K562 (cell line): ENCODE results near the gene FAM168B. TPM values are rescaled to one million over a fixed set of nuclear protein-coding genes. Genes with fewer than 3 reads are reported as not detected.

Source experiments
- ATAC-seq: fragments of 200-7000 bp; cut with Tn5 transposase; 3 replicates; pipeline ENCODE4 v1.9.1; 2020; ENCODE audit warnings: moderate library complexity
- BruUV-seq: library from RNA; stranded (reverse); fragments of 400-500 nt; replicated peaks from 2 replicates; lab custom pipeline; 2021; lab: Mats Ljungman, UMichigan
- CTCF ChIA-PET: fragments of 300-600 bp; formaldehyde crosslinking; extraction: SDS; loops from one replicate; lab custom pipeline; 2021; ENCODE audit warnings: low intra/inter-chr PET ratio; lab: Yijun Ruan, JAX
- POLR2A ChIA-PET: fragments of 300-600, 350-650 bp; sonication (Branson Sonifier 250); formaldehyde crosslinking; extraction: SDS; loops from one replicate; lab custom pipeline; 2021; ENCODE audit warnings: antibody characterized with exemption, inconsistent platforms; lab: Yijun Ruan, JAX
- DNase-seq, 4 experiments: peaks; one replicate each; pipeline versions ENCODE4 v3.0.0 to v3.0.0-alpha.2; 2011 to 2018; ENCODE audit warnings: low spot score in 3 of 4, mixed read lengths in 3 of 4; ENCODE audit errors: extremely low read depth in 1 of 4
- FAIRE-seq: peaks from 2 replicates; lab custom pipeline; 2011; peaks lifted over from hg19 to GRCh38; lab: Jason Lieb, UNC
- H2AFZ ChIP-seq: 2 replicates; pipeline ENCODE4 v1.6.0; 2011; ENCODE audit warnings: low read depth, low read length, control low read depth, inconsistent platforms
- H3K27ac ChIP-seq: fragments of 200-600 bp; 3 replicates; pipeline ENCODE4 v1.8.0; 2011; ENCODE audit warnings: low read depth, mild to moderate bottlenecking, control low read depth, inconsistent platforms, low read length, moderate library complexity, mixed read lengths; ENCODE audit errors: extremely low read depth
- H3K27me3 ChIP-seq, 2 experiments: fragments of 300-600 bp in 1 of 2; 2 replicates in 1 of 2; 3 replicates in 1 of 2; pipeline versions ENCODE4 v1.6.0 to v1.8.0; 2011; ENCODE audit warnings: inconsistent platforms in 2 of 2, low read length in 2 of 2, mild to moderate bottlenecking in 1 of 2, mixed read lengths in 1 of 2, moderate library complexity in 1 of 2; ENCODE audit not compliant: control insufficient read depth in 2 of 2, insufficient read depth in 2 of 2
- H3K36me3 ChIP-seq: fragments of 300-600 bp; 3 replicates; pipeline ENCODE4 v1.8.0; 2011; ENCODE audit warnings: mild to moderate bottlenecking, low read length, inconsistent platforms; ENCODE audit not compliant: control insufficient read depth, insufficient read depth
- H3K4me1 ChIP-seq, 2 experiments: fragments of 200-600 bp in 1 of 2; replicated peaks in 1 of 2; 2 replicates in 1 of 2; 3 replicates in 1 of 2; pipeline versions ENCODE4 v1.5.1 to v1.8.0; 2011; ENCODE audit warnings: inconsistent platforms in 2 of 2, low read length in 2 of 2, mild to moderate bottlenecking in 1 of 2, mixed read lengths in 1 of 2, moderate library complexity in 1 of 2; ENCODE audit not compliant: control insufficient read depth in 2 of 2, insufficient read depth in 2 of 2
- H3K4me2 ChIP-seq: 2 replicates; pipeline ENCODE4 v1.6.1; 2011; ENCODE audit warnings: low read length, control low read depth, inconsistent platforms, mixed read lengths; ENCODE audit not compliant: insufficient read depth
- H3K4me3 ChIP-seq: fragments of 200-600 bp; sonication (generic), shearing (Covaris generic); 2 replicates; pipeline ENCODE4 v1.5.1; 2016; ENCODE audit warnings: control low read depth, inconsistent platforms
- H3K79me2 ChIP-seq: fragments of 200-600 bp; 3 replicates; pipeline ENCODE4 v1.8.0; 2011; ENCODE audit warnings: low read length, inconsistent platforms; ENCODE audit not compliant: control insufficient read depth, insufficient read depth
- H3K9ac ChIP-seq, 2 experiments: 2 replicates each; pipeline versions ENCODE4 v1.6.0 to v1.6.1; 2011; ENCODE audit warnings: low read depth in 2 of 2, low read length in 2 of 2, control low read depth in 1 of 2, inconsistent platforms in 1 of 2, mild to moderate bottlenecking in 1 of 2, mixed read lengths in 1 of 2; ENCODE audit not compliant: insufficient read depth in 1 of 2
- H3K9me1 ChIP-seq: one replicate; pipeline ENCODE4 v1.6.0; 2011; ENCODE audit warnings: inconsistent platforms, mild to moderate bottlenecking, low read length, moderate library complexity; ENCODE audit not compliant: control insufficient read depth, insufficient read depth
- H3K9me3 ChIP-seq: replicated peaks from 2 replicates; pipeline ENCODE4 v1.5.1; 2011; ENCODE audit warnings: low read depth, low read length, inconsistent platforms; ENCODE audit not compliant: control insufficient read depth, insufficient read depth
- H4K20me1 ChIP-seq: replicated peaks from 2 replicates; pipeline ENCODE4 v1.6.1; 2011; ENCODE audit warnings: low read length, inconsistent platforms, mixed read lengths; ENCODE audit not compliant: control insufficient read depth, insufficient read depth
- IRF2 ChIP-seq: sonication (generic); formaldehyde crosslinking; IDR thresholded peaks from 2 replicates; pipeline ENCODE4 v1.8.1; 2022; ENCODE audit warnings: mild to moderate bottlenecking, missing genetic modification reagents
- NR2C2 ChIP-seq, 2 experiments: fragments of 200-800 bp in 1 of 2; sonication (Bioruptor generic) in 1 of 2; sonication (generic) in 1 of 2; formaldehyde crosslinking in 1 of 2; IDR thresholded peaks; 2 replicates each; pipeline versions ENCODE4 v1.6.1 to v1.8.0; 2016 to 2022; ENCODE audit warnings: mild to moderate bottlenecking in 1 of 2, missing compliant biosample characterization in 1 of 2, missing genetic modification characterization in 1 of 2, missing genetic modification reagents in 1 of 2
- PHF8 ChIP-seq: fragments of 200-600 bp; sonication (generic); IDR thresholded peaks from 2 replicates; pipeline ENCODE4 v1.6.1; 2012; ENCODE audit warnings: mixed run types, mild to moderate bottlenecking, inconsistent platforms, low read length, moderate library complexity, borderline replicate concordance
- RB1 ChIP-seq: fragments of 450-650 bp; IDR thresholded peaks from 2 replicates; pipeline ENCODE4 v1.6.1; 2017; ENCODE audit warnings: low read depth, mild to moderate bottlenecking
- RBM22 ChIP-seq: fragments of 200-400 bp; formaldehyde crosslinking; IDR thresholded peaks from 2 replicates; pipeline ENCODE4 v1.6.1; 2018; ENCODE audit warnings: low read length, low read depth; ENCODE audit not compliant: poor library complexity, severe bottlenecking
- TEAD2 ChIP-seq: fragments of 450-650 bp; IDR thresholded peaks from 2 replicates; pipeline ENCODE4 v1.6.1; 2016; ENCODE audit warnings: missing genetic modification characterization, control low read depth, missing compliant biosample characterization
- ZNF212 ChIP-seq: fragments of 450-650 bp; formaldehyde crosslinking; IDR thresholded peaks from 2 replicates; pipeline ENCODE4 v1.4.0; 2020; ENCODE audit warnings: mild to moderate bottlenecking
- WGBS: fragments of 100-300 bp; shearing (Covaris generic); methylation state at CpG from one replicate; pipeline ENCODE4 v1.1.6; 2016; ENCODE audit warnings: low coverage, mixed read lengths; ENCODE audit not compliant: insufficient coverage; ENCODE audit errors: missing lambda C conversion rate; 5-methylcytosine and 5-hydroxymethylcytosine counted together
- in situ Hi-C: fragments of 300-500 bp; cut with MboI; formaldehyde crosslinking; loops from 4 replicates; pipeline ENCODE4 v1.15.0; 2018; ENCODE audit warnings: inconsistent platforms, mixed read lengths
- intact Hi-C: fragments of 100-400 bp; cut with micrococcal nuclease; formaldehyde crosslinking; loops from 2 replicates; pipeline ENCODE4 v1.14.2; 2022
- polyA plus RNA-seq, 8 experiments: library from polyadenylated mRNA; depleted of rRNA in 4 of 8; stranded (reverse) in 5 of 8; unstranded in 3 of 8; fragments of >200 nt; fragmentation: Nextera tagmentation in 2 of 8; fragmentation: Illumina TruSeq in 1 of 8; extraction: Ambion mirVana in 2 of 8; extraction: Trizol in 1 of 8; gene quantifications; 2 replicates each; pipeline versions ENCODE4 v1.2.1 to v1.2.3, GENCODE V29; 2011 to 2014; ENCODE audit warnings: inconsistent platforms in 1 of 8, missing spikeins in 1 of 8
- total RNA-seq, 7 experiments: library from RNA; depleted of rRNA in 6 of 7; stranded (reverse); fragments of >200 nt in 6 of 7; fragmentation: Illumina TruSeq in 2 of 7; extraction: Trizol in 2 of 7; gene quantifications; 2 replicates each; pipeline versions ENCODE4 v1.2.1 to v1.2.3, GENCODE V29; 2011 to 2021; ENCODE audit warnings: low replicate concordance in 1 of 7
- TF ChIP-seq, protein P1 (sequence below), 2 experiments: fragments of 450-650 bp; IDR thresholded peaks; 2 replicates each; pipeline ENCODE4 v1.6.1; 2016
- TF ChIP-seq, protein P2 (sequence below): fragments of 250-450 bp; sonication (Bioruptor Pico); IDR thresholded peaks from 2 replicates; pipeline ENCODE4 v1.5.0; 2021
- TF ChIP-seq, protein P3 (sequence below): sonication (generic); formaldehyde crosslinking; IDR thresholded peaks from 2 replicates; pipeline ENCODE4 v1.8.1; 2023; ENCODE audit warnings: missing genetic modification reagents, mild to moderate bottlenecking, borderline replicate concordance
- TF ChIP-seq, protein P4 (sequence below): fragments of 250-450 bp; sonication (Bioruptor Pico); IDR thresholded peaks from 2 replicates; pipeline ENCODE4 v1.8.0; 2021; ENCODE audit warnings: mild to moderate bottlenecking, moderate library complexity
- TF ChIP-seq, protein P5 (sequence below): fragments of 450-650 bp; IDR thresholded peaks from 2 replicates; pipeline ENCODE4 v1.6.1; 2018; ENCODE audit warnings: mild to moderate bottlenecking, low read depth; ENCODE audit not compliant: partially characterized antibody

Gene FAM168B
- total and polyA plus RNA-seq, 9 of the 15 experiments (the other 6 are each of a cell fraction or from before 2014, with no cell fraction given), result 3.3 to 76.0 (median 46.1) TPM

DNA sequence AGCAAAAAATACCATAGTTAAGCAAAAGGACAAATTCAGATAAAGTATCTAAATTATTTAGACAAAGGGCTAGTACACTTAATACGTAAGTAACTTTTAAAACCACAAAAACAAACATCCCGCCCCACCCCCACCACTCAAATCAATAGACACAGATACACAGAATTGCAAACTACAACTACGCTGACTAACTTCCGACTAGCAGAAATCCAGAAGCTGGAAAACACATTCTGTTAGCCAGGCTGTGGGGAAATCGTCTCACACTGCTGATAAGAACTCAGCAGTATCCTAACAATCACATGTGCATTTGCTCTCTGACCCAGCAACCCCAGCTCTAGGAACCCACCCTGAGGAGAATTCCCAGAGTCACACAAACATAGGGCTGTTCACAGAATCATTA is 16.6 kb downstream of the FAM168B start:
- Histone ChIP-seq H2AFZ (no peak overlapping the region), H3K4me1 (no peaks in the 10 kb centered on the region), H3K4me2 (no peak overlapping the region), H3K27me3 (no peaks in the 10 kb centered on the region), H3K9ac (no peak overlapping the region), H3K4me3 (no peak overlapping the region), H3K27ac (no peak overlapping the region), H4K20me1 (peaks cover 9% of the 10 kb centered on the region), H3K9me3 (no peaks in the 10 kb centered on the region), H3K79me2 (peaks cover 75% of the 10 kb centered on the region), H3K9me1 (no peaks in the 10 kb centered on the region), H3K36me3 (peaks cover 89% of the 10 kb centered on the region; the same call in 2 of the 3 replicates)
- intact Hi-C loops (no loop called here), in situ Hi-C loops (no loop called here)
- no peak for DNase-seq
- ChIA-PET POLR2A (no interaction called here), CTCF (no interaction called here)
- 77% methylated on average over 5 of the region's 5 CpGs for WGBS
- FAIRE-seq, result no peak
- ATAC-seq, result no peak
- BruUV-seq, result no TSS peak
- TF ChIP-seq, protein P1, sequence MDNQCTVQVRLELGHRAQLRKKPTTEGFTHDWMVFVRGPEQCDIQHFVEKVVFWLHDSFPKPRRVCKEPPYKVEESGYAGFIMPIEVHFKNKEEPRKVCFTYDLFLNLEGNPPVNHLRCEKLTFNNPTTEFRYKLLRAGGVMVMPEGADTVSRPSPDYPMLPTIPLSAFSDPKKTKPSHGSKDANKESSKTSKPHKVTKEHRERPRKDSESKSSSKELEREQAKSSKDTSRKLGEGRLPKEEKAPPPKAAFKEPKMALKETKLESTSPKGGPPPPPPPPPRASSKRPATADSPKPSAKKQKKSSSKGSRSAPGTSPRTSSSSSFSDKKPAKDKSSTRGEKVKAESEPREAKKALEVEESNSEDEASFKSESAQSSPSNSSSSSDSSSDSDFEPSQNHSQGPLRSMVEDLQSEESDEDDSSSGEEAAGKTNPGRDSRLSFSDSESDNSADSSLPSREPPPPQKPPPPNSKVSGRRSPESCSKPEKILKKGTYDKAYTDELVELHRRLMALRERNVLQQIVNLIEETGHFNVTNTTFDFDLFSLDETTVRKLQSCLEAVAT (IDR thresholded peaks at IDR 0.05), result no peak
- TF ChIP-seq IRF2 (no peak), RB1 (no peak), TEAD2 (no peak), ZNF212 (CRISPR knock-in tag) (no peak), PHF8 (no peak), RBM22 (no peak), NR2C2 (CRISPR knock-in tag; IDR thresholded peaks at IDR 0.05) (no peak), NR2C2 (tag; IDR thresholded peaks at IDR 0.05) (no peak)
- TF ChIP-seq, protein P2, sequence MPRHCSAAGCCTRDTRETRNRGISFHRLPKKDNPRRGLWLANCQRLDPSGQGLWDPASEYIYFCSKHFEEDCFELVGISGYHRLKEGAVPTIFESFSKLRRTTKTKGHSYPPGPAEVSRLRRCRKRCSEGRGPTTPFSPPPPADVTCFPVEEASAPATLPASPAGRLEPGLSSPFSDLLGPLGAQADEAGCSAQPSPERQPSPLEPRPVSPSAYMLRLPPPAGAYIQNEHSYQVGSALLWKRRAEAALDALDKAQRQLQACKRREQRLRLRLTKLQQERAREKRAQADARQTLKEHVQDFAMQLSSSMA (CRISPR knock-in tag), result no peak
- TF ChIP-seq, protein P3, sequence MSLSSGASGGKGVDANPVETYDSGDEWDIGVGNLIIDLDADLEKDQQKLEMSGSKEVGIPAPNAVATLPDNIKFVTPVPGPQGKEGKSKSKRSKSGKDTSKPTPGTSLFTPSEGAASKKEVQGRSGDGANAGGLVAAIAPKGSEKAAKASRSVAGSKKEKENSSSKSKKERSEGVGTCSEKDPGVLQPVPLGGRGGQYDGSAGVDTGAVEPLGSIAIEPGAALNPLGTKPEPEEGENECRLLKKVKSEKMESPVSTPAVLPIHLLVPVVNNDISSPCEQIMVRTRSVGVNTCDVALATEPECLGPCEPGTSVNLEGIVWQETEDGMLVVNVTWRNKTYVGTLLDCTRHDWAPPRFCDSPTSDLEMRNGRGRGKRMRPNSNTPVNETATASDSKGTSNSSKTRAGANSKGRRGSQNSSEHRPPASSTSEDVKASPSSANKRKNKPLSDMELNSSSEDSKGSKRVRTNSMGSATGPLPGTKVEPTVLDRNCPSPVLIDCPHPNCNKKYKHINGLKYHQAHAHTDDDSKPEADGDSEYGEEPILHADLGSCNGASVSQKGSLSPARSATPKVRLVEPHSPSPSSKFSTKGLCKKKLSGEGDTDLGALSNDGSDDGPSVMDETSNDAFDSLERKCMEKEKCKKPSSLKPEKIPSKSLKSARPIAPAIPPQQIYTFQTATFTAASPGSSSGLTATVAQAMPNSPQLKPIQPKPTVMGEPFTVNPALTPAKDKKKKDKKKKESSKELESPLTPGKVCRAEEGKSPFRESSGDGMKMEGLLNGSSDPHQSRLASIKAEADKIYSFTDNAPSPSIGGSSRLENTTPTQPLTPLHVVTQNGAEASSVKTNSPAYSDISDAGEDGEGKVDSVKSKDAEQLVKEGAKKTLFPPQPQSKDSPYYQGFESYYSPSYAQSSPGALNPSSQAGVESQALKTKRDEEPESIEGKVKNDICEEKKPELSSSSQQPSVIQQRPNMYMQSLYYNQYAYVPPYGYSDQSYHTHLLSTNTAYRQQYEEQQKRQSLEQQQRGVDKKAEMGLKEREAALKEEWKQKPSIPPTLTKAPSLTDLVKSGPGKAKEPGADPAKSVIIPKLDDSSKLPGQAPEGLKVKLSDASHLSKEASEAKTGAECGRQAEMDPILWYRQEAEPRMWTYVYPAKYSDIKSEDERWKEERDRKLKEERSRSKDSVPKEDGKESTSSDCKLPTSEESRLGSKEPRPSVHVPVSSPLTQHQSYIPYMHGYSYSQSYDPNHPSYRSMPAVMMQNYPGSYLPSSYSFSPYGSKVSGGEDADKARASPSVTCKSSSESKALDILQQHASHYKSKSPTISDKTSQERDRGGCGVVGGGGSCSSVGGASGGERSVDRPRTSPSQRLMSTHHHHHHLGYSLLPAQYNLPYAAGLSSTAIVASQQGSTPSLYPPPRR, result no peak
- TF ChIP-seq, protein P4, sequence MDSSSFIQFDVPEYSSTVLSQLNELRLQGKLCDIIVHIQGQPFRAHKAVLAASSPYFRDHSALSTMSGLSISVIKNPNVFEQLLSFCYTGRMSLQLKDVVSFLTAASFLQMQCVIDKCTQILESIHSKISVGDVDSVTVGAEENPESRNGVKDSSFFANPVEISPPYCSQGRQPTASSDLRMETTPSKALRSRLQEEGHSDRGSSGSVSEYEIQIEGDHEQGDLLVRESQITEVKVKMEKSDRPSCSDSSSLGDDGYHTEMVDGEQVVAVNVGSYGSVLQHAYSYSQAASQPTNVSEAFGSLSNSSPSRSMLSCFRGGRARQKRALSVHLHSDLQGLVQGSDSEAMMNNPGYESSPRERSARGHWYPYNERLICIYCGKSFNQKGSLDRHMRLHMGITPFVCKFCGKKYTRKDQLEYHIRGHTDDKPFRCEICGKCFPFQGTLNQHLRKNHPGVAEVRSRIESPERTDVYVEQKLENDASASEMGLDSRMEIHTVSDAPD (CRISPR knock-in tag), result no peak
- TF ChIP-seq, protein P5, sequence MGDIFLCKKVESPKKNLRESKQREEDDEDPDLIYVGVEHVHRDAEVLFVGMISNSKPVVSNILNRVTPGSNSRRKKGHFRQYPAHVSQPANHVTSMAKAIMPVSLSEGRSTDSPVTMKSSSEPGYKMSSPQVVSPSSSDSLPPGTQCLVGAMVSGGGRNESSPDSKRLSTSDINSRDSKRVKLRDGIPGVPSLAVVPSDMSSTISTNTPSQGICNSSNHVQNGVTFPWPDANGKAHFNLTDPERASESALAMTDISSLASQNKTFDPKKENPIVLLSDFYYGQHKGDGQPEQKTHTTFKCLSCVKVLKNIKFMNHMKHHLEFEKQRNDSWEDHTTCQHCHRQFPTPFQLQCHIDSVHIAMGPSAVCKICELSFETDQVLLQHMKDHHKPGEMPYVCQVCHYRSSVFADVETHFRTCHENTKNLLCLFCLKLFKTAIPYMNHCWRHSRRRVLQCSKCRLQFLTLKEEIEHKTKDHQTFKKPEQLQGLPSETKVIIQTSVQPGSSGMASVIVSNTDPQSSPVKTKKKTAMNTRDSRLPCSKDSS, result no peak
